HG03457 (cell line): ENCODE measurements around the gene PHLPP1.
"Not testable (repeated sequence)": the region's sequence is repeated elsewhere in the genome, so short reads cannot be mapped to it uniquely, and the experiment has no call there.

Experiments used
- ATAC-seq: cut with Tn5 transposase; IDR thresholded peaks from one replicate; pipeline ENCODE4 v1.9.1; 2021; ENCODE audit warnings: moderate number of reproducible peaks; ENCODE audit not compliant: unreplicated experiment

PHLPP1 gene

GRCh38 chr18:62807396-62807795 is 92.1 kb downstream of the PHLPP1 start:
- no peak for ATAC-seq

GRCh38 chr18:62808123-62808522 is 92.8 kb downstream of the PHLPP1 start:
- ATAC-seq: no peak

GRCh38 chr18:62809445-62809844 is 94.1 kb downstream of the PHLPP1 start:
- not testable (repeated sequence) for ATAC-seq

- no peak for ATAC-seq
Measured at GRCh38 chr18:62809900-62810299, 94.6 kb downstream of the PHLPP1 start.

- ATAC-seq: no peak
Measured at GRCh38 chr18:62810682-62811081, 95.3 kb downstream of the PHLPP1 start.

- no peak for ATAC-seq
Measured at GRCh38 chr18:62811674-62812073, 96.3 kb downstream of the PHLPP1 start.

GRCh38 chr18:62812242-62812641 is 96.9 kb downstream of the PHLPP1 start:
- no peak for ATAC-seq

- ATAC-seq: no peak
Measured at GRCh38 chr18:62812876-62813275, 97.5 kb downstream of the PHLPP1 start.

- no peak for ATAC-seq
Measured at GRCh38 chr18:62814132-62814759, 98.9 kb downstream of the PHLPP1 start.

GRCh38 chr18:62825382-62825781 is 110.0 kb downstream of the PHLPP1 start:
- no peak for ATAC-seq

- ATAC-seq: no peak
Measured at GRCh38 chr18:62827397-62827796, 112.1 kb downstream of the PHLPP1 start.

GRCh38 chr18:62828091-62828640 is 112.8 kb downstream of the PHLPP1 start:
- ATAC-seq: no peak

- no peak for ATAC-seq
Measured at GRCh38 chr18:62828852-62829251, 113.5 kb downstream of the PHLPP1 start.

- no peak for ATAC-seq
Measured at GRCh38 chr18:62829936-62830335, 114.6 kb downstream of the PHLPP1 start.

- ATAC-seq: no peak
Measured at GRCh38 chr18:62832282-62832681, 116.9 kb downstream of the PHLPP1 start.

- ATAC-seq: no peak
Measured at GRCh38 chr18:62833494-62833893, 118.2 kb downstream of the PHLPP1 start.

- ATAC-seq: no peak
Measured at GRCh38 chr18:62834715-62835114, 119.4 kb downstream of the PHLPP1 start.

- ATAC-seq: no peak
Measured at GRCh38 chr18:62837011-62837410, 121.7 kb downstream of the PHLPP1 start.

GRCh38 chr18:62838475-62839098 is 123.2 kb downstream of the PHLPP1 start:
- ATAC-seq: peak; percentile 83

- ATAC-seq: no peak
Measured at GRCh38 chr18:62839874-62840713, 124.8 kb downstream of the PHLPP1 start.

- ATAC-seq: no peak
Measured at GRCh38 chr18:62841405-62841804, 126.1 kb downstream of the PHLPP1 start.

- no peak for ATAC-seq
Measured at GRCh38 chr18:62842898-62843297, 127.6 kb downstream of the PHLPP1 start.
